HEK293 (cell line): ENCODE measurements around the gene POLD4.

ENCODE experiments used
- CTCF ChIA-PET: fragments of 350-600 bp; formaldehyde crosslinking; extraction: SDS; loops from one replicate; lab custom pipeline; 2021; ENCODE audit warnings: antibody characterized with exemption; lab: Yijun Ruan, JAX
- POLR2A ChIA-PET: fragments of 300-600 bp; formaldehyde crosslinking; extraction: SDS; loops from one replicate; lab custom pipeline; 2020; ENCODE audit warnings: antibody characterized with exemption, inconsistent platforms; lab: Yijun Ruan, JAX
- H3K27ac ChIP-seq: fragments of 200-500 bp; sonication (Bioruptor generic); 2 replicates; pipeline ENCODE4 v1.5.1; 2014; ENCODE audit warnings: low read depth, low read length, control low read depth, inconsistent platforms; ENCODE audit errors: extremely low read depth
- H3K36me3 ChIP-seq, 2 experiments: fragments of 200-500 bp in 1 of 2; sonication (Bioruptor generic) in 1 of 2; 1 replicate in 1 of 2; 2 replicates in 1 of 2; pipeline ENCODE4 v1.5.1; 2014 to 2017; ENCODE audit warnings: inconsistent platforms in 2 of 2, low read length in 2 of 2; ENCODE audit not compliant: control insufficient read depth in 2 of 2, insufficient read depth in 1 of 2
- H3K4me1 ChIP-seq: fragments of 200-500 bp; sonication (Bioruptor generic); 2 replicates; pipeline ENCODE4 v1.5.1; 2014; ENCODE audit warnings: mild to moderate bottlenecking, low read length, inconsistent platforms; ENCODE audit not compliant: control insufficient read depth, insufficient read depth
- H3K4me3 ChIP-seq: 2 replicates; pipeline ENCODE4 v1.5.1; 2011; ENCODE audit warnings: low read depth, mild to moderate bottlenecking, control low read depth, low read length, moderate library complexity
- H3K9me3 ChIP-seq: fragments of 200-500 bp; sonication (Bioruptor generic); 2 replicates; pipeline ENCODE4 v1.5.1; 2014; ENCODE audit warnings: low read depth, low read length, inconsistent platforms; ENCODE audit not compliant: control insufficient read depth, insufficient read depth
- HOXA7 ChIP-seq: sonication (generic); formaldehyde crosslinking; IDR thresholded peaks from 2 replicates; pipeline ENCODE4 v1.8.1; 2022; ENCODE audit warnings: missing genetic modification reagents, borderline replicate concordance
- HOXC10 ChIP-seq: sonication (generic); formaldehyde crosslinking; IDR thresholded peaks from 2 replicates; pipeline ENCODE4 v1.8.1; 2023; ENCODE audit warnings: mild to moderate bottlenecking, missing genetic modification reagents
- IKZF3 ChIP-seq: fragments of 450-650 bp; IDR thresholded peaks from 2 replicates; pipeline ENCODE4 v1.5.0; 2018; ENCODE audit warnings: missing biosample characterization, mild to moderate bottlenecking, missing genetic modification characterization, moderate library complexity
- KLF8 ChIP-seq: fragments of 450-650 bp; formaldehyde crosslinking; IDR thresholded peaks from 2 replicates; pipeline ENCODE4 v1.5.1; 2016; ENCODE audit warnings: missing biosample characterization, missing genetic modification characterization
- KLF9 ChIP-seq: fragments of 450-650 bp; formaldehyde crosslinking; IDR thresholded peaks from 2 replicates; pipeline ENCODE4 v1.5.1; 2016; ENCODE audit warnings: missing biosample characterization, missing genetic modification characterization, low read depth
- REST ChIP-seq: fragments of 450-650 bp; formaldehyde crosslinking; IDR thresholded peaks from 2 replicates; pipeline ENCODE4 v1.5.1; 2016; ENCODE audit warnings: missing biosample characterization, missing genetic modification characterization
- ZBTB8A ChIP-seq: fragments of 450-650 bp; formaldehyde crosslinking; IDR thresholded peaks from 2 replicates; pipeline ENCODE4 v1.5.1; 2016; ENCODE audit warnings: missing biosample characterization, missing genetic modification characterization
- ZNF146 ChIP-seq: fragments of 450-650 bp; formaldehyde crosslinking; IDR thresholded peaks from 2 replicates; pipeline ENCODE4 v1.5.1; 2016; ENCODE audit warnings: missing biosample characterization, missing genetic modification characterization
- ZNF148 ChIP-seq: fragments of 450-650 bp; formaldehyde crosslinking; IDR thresholded peaks from 2 replicates; pipeline ENCODE4 v1.5.0; 2017; ENCODE audit warnings: missing biosample characterization, missing genetic modification characterization, borderline replicate concordance
- ZNF239 ChIP-seq: fragments of 450-650 bp; formaldehyde crosslinking; IDR thresholded peaks from 2 replicates; pipeline ENCODE4 v1.5.1; 2016; ENCODE audit warnings: missing biosample characterization, missing genetic modification characterization
- ZNF354C ChIP-seq: fragments of 450-650 bp; formaldehyde crosslinking; IDR thresholded peaks from 2 replicates; pipeline ENCODE4 v1.5.1; 2016; ENCODE audit warnings: missing biosample characterization, missing genetic modification characterization, low read depth, borderline replicate concordance
- ZNF426 ChIP-seq: fragments of 450-650 bp; formaldehyde crosslinking; IDR thresholded peaks from 2 replicates; pipeline ENCODE4 v1.5.1; 2017; ENCODE audit warnings: missing biosample characterization, missing genetic modification characterization, mild to moderate bottlenecking, inconsistent platforms, moderate library complexity
- ZNF555 ChIP-seq: fragments of 450-650 bp; formaldehyde crosslinking; conservative IDR thresholded peaks from 2 replicates; pipeline ENCODE4 v1.5.1; 2017; ENCODE audit warnings: missing biosample characterization, mild to moderate bottlenecking, missing genetic modification characterization, inconsistent platforms
- ZNF561 ChIP-seq: fragments of 450-650 bp; IDR thresholded peaks from 2 replicates; pipeline ENCODE4 v1.5.1; 2018; ENCODE audit warnings: missing biosample characterization, missing genetic modification characterization, borderline replicate concordance
- ZNF629 ChIP-seq: fragments of 450-650 bp; formaldehyde crosslinking; IDR thresholded peaks from 2 replicates; pipeline ENCODE4 v1.5.1; 2017; ENCODE audit warnings: missing biosample characterization, missing genetic modification characterization
- ZNF76 ChIP-seq: fragments of 450-650 bp; formaldehyde crosslinking; IDR thresholded peaks from 2 replicates; pipeline ENCODE4; 2016; ENCODE audit warnings: low read depth, missing biosample characterization, missing genetic modification characterization, borderline replicate concordance
- ZNF791 ChIP-seq: fragments of 450-650 bp; formaldehyde crosslinking; IDR thresholded peaks from 2 replicates; pipeline ENCODE4 v1.5.1; 2016; ENCODE audit warnings: missing biosample characterization, missing genetic modification characterization
- ZSCAN18 ChIP-seq: fragments of 450-650 bp; formaldehyde crosslinking; IDR thresholded peaks from 2 replicates; pipeline ENCODE4 v1.5.1; 2016; ENCODE audit warnings: missing biosample characterization, missing genetic modification characterization

POLD4 gene

GRCh38 chr11:67393990-67394389, 40.6 kb upstream of the POLD4 start:
- H3K36me3 ChIP-seq: peaks cover 0 to 52% of the 10 kb centered on the region in 2 experiments; a peak in 2 of 3 replicates
- POLR2A ChIA-PET: interaction anchor here (0.6 to 3.5 kb wide), 2 partner anchors 7 to 236 kb away, joined by 3 to 53 read pairs; partner anchors contain the start of genes NUDT8 and PPP1CA
- H3K4me1 ChIP-seq: 0 out of 2 replicates have a peak, but pooled peaks cover 3% of the 10 kb centered on the region
- CTCF ChIA-PET: interaction anchor here (25.6 kb wide), 1 partner anchor 30 kb away, joined by 898 read pairs; the partner anchor contains the start of genes CLCF1 and POLD4
- no peak overlapping the region for H3K4me3 ChIP-seq
- no peaks in the 10 kb centered on the region for H3K9me3 ChIP-seq
- H3K27ac ChIP-seq: no peak overlapping the region
- TF ChIP-seq IKZF3 (no peak), ZSCAN18 (tag by site-specific recombination) (no peak), ZNF555 (no peak), ZNF148 (tag by site-specific recombination) (no peak), ZNF629 (tag by site-specific recombination) (no peak), ZNF146 (tag by site-specific recombination) (no peak), ZNF239 (tag by site-specific recombination) (no peak), ZNF76 (tag by site-specific recombination) (no peak), KLF8 (no peak), ZNF561 (tag by site-specific recombination) (no peak), HOXC10 (CRISPR knock-in tag) (no peak), REST (tag by site-specific recombination) (no peak), KLF9 (tag by site-specific recombination) (no peak), ZNF354C (tag by site-specific recombination) (no peak), HOXA7 (CRISPR knock-in tag) (no peak), ZBTB8A (tag by site-specific recombination) (no peak)

GRCh38 chr11:67393437-67393836, 40.1 kb upstream of the POLD4 start:
- no peak overlapping the region for H3K4me3 ChIP-seq
- POLR2A ChIA-PET: interaction anchor here (3.5 kb wide), 1 partner anchor 8 kb away, joined by 53 read pairs; the partner anchor contains the start of gene PPP1CA
- H3K9me3 ChIP-seq: no peaks in the 10 kb centered on the region
- CTCF ChIA-PET: interaction anchor here (2.9 to 25.6 kb wide), 2 partner anchors 8 to 30 kb away, joined by 20 to 898 read pairs; partner anchors contain the start of genes CLCF1, POLD4 and PPP1CA
- no peak overlapping the region for H3K27ac ChIP-seq
- 0 out of 2 replicates have a peak, but pooled peaks cover 3% of the 10 kb centered on the region for H3K4me1 ChIP-seq
- H3K36me3 ChIP-seq: peaks cover 0 to 47% of the 10 kb centered on the region in 2 experiments; a peak in 2 of 3 replicates
- TF ChIP-seq ZNF426 (tag by site-specific recombination) (no peak), ZNF791 (tag by site-specific recombination) (no peak)
- TF ChIP-seq, all 188 proteins: peak for 0
